Measurements from ENCODE around the gene ALOX15B. TPM values are rescaled to one million over a fixed set of nuclear protein-coding genes. Genes with fewer than 3 reads are reported as not detected.

ALOX15B gene, protein sequence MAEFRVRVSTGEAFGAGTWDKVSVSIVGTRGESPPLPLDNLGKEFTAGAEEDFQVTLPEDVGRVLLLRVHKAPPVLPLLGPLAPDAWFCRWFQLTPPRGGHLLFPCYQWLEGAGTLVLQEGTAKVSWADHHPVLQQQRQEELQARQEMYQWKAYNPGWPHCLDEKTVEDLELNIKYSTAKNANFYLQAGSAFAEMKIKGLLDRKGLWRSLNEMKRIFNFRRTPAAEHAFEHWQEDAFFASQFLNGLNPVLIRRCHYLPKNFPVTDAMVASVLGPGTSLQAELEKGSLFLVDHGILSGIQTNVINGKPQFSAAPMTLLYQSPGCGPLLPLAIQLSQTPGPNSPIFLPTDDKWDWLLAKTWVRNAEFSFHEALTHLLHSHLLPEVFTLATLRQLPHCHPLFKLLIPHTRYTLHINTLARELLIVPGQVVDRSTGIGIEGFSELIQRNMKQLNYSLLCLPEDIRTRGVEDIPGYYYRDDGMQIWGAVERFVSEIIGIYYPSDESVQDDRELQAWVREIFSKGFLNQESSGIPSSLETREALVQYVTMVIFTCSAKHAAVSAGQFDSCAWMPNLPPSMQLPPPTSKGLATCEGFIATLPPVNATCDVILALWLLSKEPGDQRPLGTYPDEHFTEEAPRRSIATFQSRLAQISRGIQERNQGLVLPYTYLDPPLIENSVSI
- under 0.01 TPM in 1 of 2 replicates, not detected in the other for total RNA-seq

DNA sequence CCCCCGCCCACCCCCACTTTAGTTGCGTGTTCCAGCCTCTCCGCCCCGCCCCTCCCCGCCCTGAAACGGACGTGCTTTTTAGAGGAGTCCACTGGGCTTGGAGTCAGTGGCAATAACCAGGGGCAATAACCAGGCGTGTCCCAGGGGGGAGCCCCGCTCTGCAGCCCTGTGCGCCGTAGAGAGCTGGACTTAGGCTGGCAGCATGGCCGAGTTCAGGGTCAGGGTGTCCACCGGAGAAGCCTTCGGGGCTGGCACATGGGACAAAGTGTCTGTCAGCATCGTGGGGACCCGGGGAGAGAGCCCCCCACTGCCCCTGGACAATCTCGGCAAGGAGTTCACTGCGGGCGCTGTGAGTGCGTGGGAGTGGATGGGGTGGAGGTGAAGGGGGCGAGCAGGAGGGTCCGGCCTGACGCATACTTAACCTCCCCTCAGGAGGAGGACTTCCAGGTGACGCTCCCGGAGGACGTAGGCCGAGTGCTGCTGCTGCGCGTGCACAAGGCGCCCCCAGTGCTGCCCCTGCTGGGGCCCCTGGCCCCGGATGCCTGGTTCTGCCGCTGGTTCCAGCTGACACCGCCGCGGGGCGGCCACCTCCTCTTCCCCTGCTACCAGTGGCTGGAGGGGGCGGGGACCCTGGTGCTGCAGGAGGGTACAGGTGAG lies at the start of gene ALOX15B:
TSS of gene ALOX15B (plus strand) at position 106 of the 657 bp plus-strand sequence. CDS start at position 203, 97 bp downstream.

DNA sequence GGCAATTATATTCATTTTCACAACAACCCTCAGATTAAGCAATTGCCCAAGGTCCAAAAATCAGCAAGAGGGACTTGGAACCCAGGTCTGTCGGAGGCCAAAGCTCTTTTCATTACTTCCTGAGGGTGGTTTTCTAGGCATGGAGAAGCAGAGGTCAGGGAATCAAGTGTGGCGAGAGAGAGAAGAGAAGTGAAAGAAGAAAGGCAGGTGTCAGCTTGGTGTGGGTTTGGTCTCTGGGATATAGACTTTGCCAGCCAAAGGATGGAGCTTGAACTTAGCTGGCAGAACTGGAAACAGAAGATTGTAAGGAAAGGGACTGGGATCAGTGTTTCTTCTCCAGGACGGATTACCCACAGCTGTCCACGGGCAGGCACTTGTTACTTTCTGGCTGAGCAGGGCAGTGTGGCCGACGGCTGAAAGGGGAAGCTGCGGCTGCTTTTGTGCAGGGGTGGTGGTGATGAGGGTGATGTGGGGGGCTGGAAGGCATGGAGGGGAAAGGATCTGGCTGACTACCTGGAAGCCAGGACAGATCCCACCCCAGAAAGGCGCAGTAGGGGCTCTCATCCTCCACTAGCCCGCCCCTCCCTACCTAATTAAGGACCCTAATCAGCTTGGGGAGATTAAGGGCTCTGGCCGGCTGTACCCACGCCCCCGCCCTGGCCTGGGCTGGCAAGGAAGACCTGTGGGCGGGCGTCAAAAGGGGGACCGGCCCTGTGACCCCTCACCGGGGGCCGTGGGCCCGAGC lies 36.7 kb upstream of the ALOX15B start, which contains the start of gene GUCY2D:
TSS of gene GUCY2D (plus strand) at position 640 of the 745 bp plus-strand sequence. CDS start 433 bp downstream, outside the sequence.

DNA sequence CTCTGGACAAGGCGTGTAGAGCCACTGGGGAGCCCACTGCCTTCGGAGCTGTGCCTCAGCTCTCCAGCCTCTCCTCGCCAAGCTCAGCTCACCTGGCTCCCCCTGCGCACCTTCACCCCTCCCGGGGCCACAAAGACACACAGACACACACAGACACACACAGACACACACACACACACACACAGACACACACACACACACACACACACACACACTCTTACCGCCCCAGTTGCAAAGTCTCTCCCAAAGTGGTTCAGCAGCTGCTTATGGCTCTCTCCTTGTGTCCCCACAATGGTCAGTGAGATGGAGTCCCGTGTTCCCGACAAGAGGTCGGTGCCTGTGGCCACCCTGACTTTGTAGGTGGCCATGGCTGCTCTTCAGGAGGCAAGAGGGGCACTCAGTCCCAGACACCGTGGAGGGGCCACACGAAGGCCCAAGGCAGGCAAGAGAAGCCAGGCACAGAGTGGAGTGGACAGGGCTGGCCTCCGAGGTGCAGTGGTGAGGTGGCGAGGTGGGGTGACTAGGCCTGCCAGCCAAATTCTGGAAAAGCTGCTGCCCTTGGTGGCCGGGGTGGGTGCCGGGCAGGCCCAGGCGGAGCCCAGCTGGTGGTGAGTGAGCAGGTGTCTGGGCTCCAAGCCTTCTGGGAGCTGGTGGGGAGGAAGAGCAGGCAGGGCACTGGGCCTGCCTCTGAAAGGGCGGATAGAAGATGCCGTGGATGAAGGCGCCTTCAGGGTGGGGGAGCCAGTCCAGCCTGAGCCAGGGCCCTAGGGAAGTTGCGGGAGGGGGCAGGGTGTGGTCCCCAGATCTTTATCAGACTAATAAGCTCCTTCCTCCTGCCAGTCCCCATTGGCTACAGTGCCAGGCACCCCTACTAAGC lies 48.5 kb downstream of the ALOX15B start, which contains the start of gene ALOX12B:
TSS of gene ALOX12B (minus strand) at position 642 of the 877 bp plus-strand sequence. CDS start at position 368, 274 bp downstream.

Other genes starting within 250 kb of the ALOX15B start
- gene KDM6B, start 204.8 kb upstream of the ALOX15B start, total RNA-seq: 1.2 and 1.7 TPM in 2 replicates
- 0.74 and 4.2 TPM in 2 replicates for gene TMEM88, start 184.0 kb upstream of the ALOX15B start, total RNA-seq
- 138 and 167 TPM in 2 replicates for gene NAA38, start 181.5 kb upstream of the ALOX15B start, total RNA-seq
- gene CYB5D1, start 181.1 kb upstream of the ALOX15B start, total RNA-seq: 4.9 and 5.2 TPM in 2 replicates
- 45.9 and 46.5 TPM in 2 replicates for gene CHD3, start 150.3 kb upstream of the ALOX15B start, total RNA-seq
- gene RNF227, start 122.8 kb upstream of the ALOX15B start, total RNA-seq: 1.0 and 1.2 TPM in 2 replicates
- gene KCNAB3, start 109.2 kb upstream of the ALOX15B start, total RNA-seq: 0.67 and 1.2 TPM in 2 replicates
- gene TRAPPC1, start 107.1 kb upstream of the ALOX15B start, total RNA-seq: 71.8 and 102 TPM in 2 replicates
- 24.5 TPM in 2 replicates for gene CNTROB, start 106.9 kb upstream of the ALOX15B start, total RNA-seq
- gene GUCY2D, start 36.4 kb upstream of the ALOX15B start, total RNA-seq: 0.15 TPM in 1 of 2 replicates, not detected in the other
- not detected in 2 replicates for gene ALOX12B, start 48.7 kb downstream of the ALOX15B start, total RNA-seq
- gene ALOXE3, start 79.5 kb downstream of the ALOX15B start, total RNA-seq: under 0.01 TPM in 1 of 2 replicates, not detected in the other
- 0.17 and 0.89 TPM in 2 replicates for gene HES7, start 85.0 kb downstream of the ALOX15B start, total RNA-seq
- 20.7 and 23.0 TPM in 2 replicates for gene PER1, start 113.3 kb downstream of the ALOX15B start, total RNA-seq
- gene VAMP2, start 123.9 kb downstream of the ALOX15B start, total RNA-seq: 4.3 and 5.2 TPM in 2 replicates
- gene TMEM107, start 137.3 kb downstream of the ALOX15B start, total RNA-seq: 30.6 and 34.5 TPM in 2 replicates
- 9.4 and 10.8 TPM in 2 replicates for gene BORCS6, start 151.1 kb downstream of the ALOX15B start, total RNA-seq
- 89.8 and 108 TPM in 2 replicates for gene AURKB, start 171.5 kb downstream of the ALOX15B start, total RNA-seq
- 6.1 and 6.2 TPM in 2 replicates for gene CTC1, start 209.0 kb downstream of the ALOX15B start, total RNA-seq
- gene PFAS, start 210.2 kb downstream of the ALOX15B start, total RNA-seq: 42.0 and 42.7 TPM in 2 replicates
- 32.4 and 34.3 TPM in 2 replicates for gene RANGRF, start 249.6 kb downstream of the ALOX15B start, total RNA-seq